ENCODE data around the gene BRWD1.

BRWD1 gene

GRCh38 chr21:39168800-39169199 is 144.6 kb downstream of the BRWD1 start:
- H3K27ac ChIP-seq (ENCODE audit: low read depth, low read length), result no peak overlapping the region
- H3K4me3 ChIP-seq (ENCODE audit: low read length), result no peak overlapping the region

GRCh38 chr21:39164523-39164922 is 148.9 kb downstream of the BRWD1 start:
- no peaks in the 10 kb centered on the region for H3K4me1 ChIP-seq (ENCODE audit: control insufficient read depth, low read length)
- no peak overlapping the region for H3K4me2 ChIP-seq (ENCODE audit: low read length)
- no peaks in the 10 kb centered on the region for H3K9me2 ChIP-seq (replicated peaks; ENCODE audit: control insufficient read depth, low read length)
- H4K20me1 ChIP-seq (ENCODE audit: control insufficient read depth, insufficient read depth, low read depth, low read length), result no peaks in the 10 kb centered on the region
- no peaks in the 10 kb centered on the region for H3K79me2 ChIP-seq (ENCODE audit: control insufficient read depth, low read length)
- H3K4me3 ChIP-seq (ENCODE audit: low read length), result no peak overlapping the region
- H3K36me3 ChIP-seq (ENCODE audit: control insufficient read depth, low read length), result no peaks in the 10 kb centered on the region
- no peaks in the 10 kb centered on the region for H3K27me3 ChIP-seq (ENCODE audit: control insufficient read depth, low read length)
- no peak for TF ChIP-seq EZH2phosphoT487 (IDR thresholded peaks at IDR 0.05; ENCODE audit: borderline replicate concordance, low read length)
- TF ChIP-seq CTCF (IDR thresholded peaks at IDR 0.05; ENCODE audit: low read depth, low read length, poor library complexity, severe bottlenecking), result no peak
- H3K27ac ChIP-seq (ENCODE audit: low read depth, low read length), result no peak overlapping the region
- H3F3A ChIP-seq (ENCODE audit: control insufficient read depth, insufficient read depth), result no peaks in the 10 kb centered on the region
- H3K9me3 ChIP-seq (ENCODE audit: control insufficient read depth, insufficient read depth, low read length), result peaks cover 11% of the 10 kb centered on the region; the same call in 1 of the 2 replicates

More at GRCh38 chr21:39168800-39169199, 144.6 kb downstream of the BRWD1 start:
- no peaks in the 10 kb centered on the region for H3K79me2 ChIP-seq (ENCODE audit: control insufficient read depth, low read length)
- H3K4me1 ChIP-seq (ENCODE audit: control insufficient read depth, low read length), result no peaks in the 10 kb centered on the region
- H3K9me2 ChIP-seq (replicated peaks; ENCODE audit: control insufficient read depth, low read length), result no peaks in the 10 kb centered on the region
- H3K27me3 ChIP-seq (ENCODE audit: control insufficient read depth, low read length), result no peaks in the 10 kb centered on the region
- H4K20me1 ChIP-seq (ENCODE audit: control insufficient read depth, insufficient read depth, low read depth, low read length), result no peaks in the 10 kb centered on the region
- TF ChIP-seq EZH2phosphoT487 (IDR thresholded peaks at IDR 0.05; ENCODE audit: borderline replicate concordance, low read length) (no peak), CTCF (IDR thresholded peaks at IDR 0.05; ENCODE audit: low read depth, low read length, poor library complexity, severe bottlenecking) (no peak)
- no peak overlapping the region for H3K4me2 ChIP-seq (ENCODE audit: low read length)
- peaks cover 27% of the 10 kb centered on the region for H3K36me3 ChIP-seq (ENCODE audit: control insufficient read depth, low read length)
- no peaks in the 10 kb centered on the region for H3F3A ChIP-seq (ENCODE audit: control insufficient read depth, insufficient read depth)
- peaks cover 11% of the 10 kb centered on the region; the same call in 1 of the 2 replicates for H3K9me3 ChIP-seq (ENCODE audit: control insufficient read depth, insufficient read depth, low read length)

DNA sequence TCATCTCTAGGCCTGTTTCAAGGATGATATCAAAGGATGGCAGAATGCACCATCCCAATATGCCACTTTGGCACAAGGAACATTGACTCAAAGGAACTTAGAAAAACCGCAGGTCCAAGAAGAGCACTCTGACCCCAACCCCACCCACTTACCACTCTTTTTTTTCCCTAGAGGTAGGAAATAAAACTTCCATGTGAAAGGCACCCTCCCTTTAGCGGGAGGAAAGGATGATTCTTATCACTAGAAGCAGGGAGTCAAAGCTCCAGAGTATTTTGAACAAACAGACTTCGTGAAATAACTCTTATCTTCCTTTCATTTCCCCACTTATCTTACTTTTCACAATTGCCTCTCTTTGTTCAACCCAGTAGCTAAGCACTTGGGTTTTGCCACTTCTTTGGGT is 152.4 kb downstream of the BRWD1 start:
- Histone ChIP-seq H4K20me1 (ENCODE audit: control insufficient read depth, insufficient read depth, low read depth, low read length) (no peaks in the 10 kb centered on the region), H3K4me3 (ENCODE audit: low read length) (no peak overlapping the region), H3K36me3 (ENCODE audit: control insufficient read depth, low read length) (no peaks in the 10 kb centered on the region), H3K27me3 (ENCODE audit: control insufficient read depth, low read length) (no peaks in the 10 kb centered on the region), H3K4me2 (ENCODE audit: low read length) (no peak overlapping the region), H3K27ac (ENCODE audit: low read depth, low read length) (no peak overlapping the region), H3K9me2 (replicated peaks; ENCODE audit: control insufficient read depth, low read length) (no peaks in the 10 kb centered on the region), H3K79me2 (ENCODE audit: control insufficient read depth, low read length) (no peaks in the 10 kb centered on the region), H3F3A (ENCODE audit: control insufficient read depth, insufficient read depth) (no peaks in the 10 kb centered on the region), H3K9me3 (ENCODE audit: control insufficient read depth, insufficient read depth, low read length) (peaks cover 11% of the 10 kb centered on the region; the same call in 1 of the 2 replicates), H3K4me1 (ENCODE audit: control insufficient read depth, low read length) (no peaks in the 10 kb centered on the region)
- TF ChIP-seq CTCF (IDR thresholded peaks at IDR 0.05; ENCODE audit: low read depth, low read length, poor library complexity, severe bottlenecking) (no peak), EZH2phosphoT487 (IDR thresholded peaks at IDR 0.05; ENCODE audit: borderline replicate concordance, low read length) (no peak)
